Measurements from ENCODE around the gene CLCNKB. TPM values are rescaled to one million over a fixed set of nuclear protein-coding genes. Genes with fewer than 3 reads are reported as not detected.

The CLCNKB gene
- total and polyA plus RNA-seq, 2 donors (not counting 3 experiments of a cell fraction or from before 2014, with no cell fraction given) = 0.18 TPM; not detected in 1

GRCh38 chr1:16094453-16095158 lies 51.0 kb downstream of the CLCNKB start:
- H3K36me3 ChIP-seq (ENCODE audit: control insufficient read depth in 2 of 2, extremely low read depth in 1 of 2, insufficient read depth in 2 of 2, low read length in 2 of 2) = no peaks in the 10 kb centered on the region
- peaks cover 0 to 5% of the 10 kb centered on the region in 2 experiments for H3K27me3 ChIP-seq (ENCODE audit: control insufficient read depth in 2 of 2, insufficient read depth in 2 of 2, low read length in 2 of 2)
- intact Hi-C loops (cut with micrococcal nuclease) = no loop called here
- no peak overlapping the region for H3K27ac ChIP-seq (ENCODE audit: insufficient read depth, low read depth, low read length)
- H3K4me3 ChIP-seq (replicated peaks in 1 of 3; ENCODE audit: insufficient read depth in 1 of 3, low read depth in 1 of 3, low read length in 3 of 3) = no peak overlapping the region
- ChIA-PET CTCF (interaction anchor here (1.6 to 2.1 kb wide), 2 partner anchors 11 to 16 kb away, joined by 10 to 16 read pairs; no protein-coding TSS in a partner anchor), POLR2A (no interaction called here)
- no peak overlapping the region for H3K4me2 ChIP-seq (ENCODE audit: insufficient read depth, low read length)
- H3K9me1 ChIP-seq (replicated peaks; ENCODE audit: control insufficient read depth, extremely low read depth, insufficient read depth, low read length) = no peaks in the 10 kb centered on the region
- H3K79me2 ChIP-seq (ENCODE audit: control insufficient read depth, insufficient read depth, low read length) = no peaks in the 10 kb centered on the region
- FAIRE-seq = no peak
- DNase-seq (ENCODE audit: low read depth, low spot score) = no peak
- H4K20me1 ChIP-seq (replicated peaks; ENCODE audit: control insufficient read depth, extremely low read depth, insufficient read depth, low read length) = no peaks in the 10 kb centered on the region
- no peaks in the 10 kb centered on the region for H3K4me1 ChIP-seq (ENCODE audit: control insufficient read depth, extremely low read depth, insufficient read depth, low read length)
- no peak overlapping the region for H3K9ac ChIP-seq (replicated peaks; ENCODE audit: extremely low read depth, insufficient read depth, low read length)
- no peaks in the 10 kb centered on the region for H3K9me3 ChIP-seq (replicated peaks; ENCODE audit: control insufficient read depth, insufficient read depth, low read length)
- dilution Hi-C loops (cut with MboI; ENCODE audit: extremely low pct_ligation_motif_present, low sequenced_read_pairs) = no loop called here
- no TSS peak for BruUV-seq (replicated peaks)
- TF ChIP-seq POLR2AphosphoS5 (IDR thresholded peaks at IDR 0.05; ENCODE audit: insufficient read depth, low read depth, low read length) (no peak), JUN (IDR thresholded peaks at IDR 0.05; ENCODE audit: borderline replicate concordance, insufficient read depth, insufficient read length, low read depth) (no peak), MAX (IDR thresholded peaks at IDR 0.05; ENCODE audit: insufficient read depth, insufficient read length) (no peak), MYC (IDR thresholded peaks at IDR 0.05; ENCODE audit: low read depth, low read length) (no peak), POLR2A (IDR thresholded peaks at IDR 0.05; ENCODE audit: low read depth, low read length) (no peak), GATA2 (IDR thresholded peaks at IDR 0.05; ENCODE audit: insufficient read depth, insufficient read length, low read depth, low read length) (no peak), CTCF (IDR thresholded peaks at IDR 0.05; ENCODE audit: extremely low read depth in 1 of 2, insufficient read depth in 1 of 2, low read depth in 1 of 2, low read length in 2 of 2) (no peak), EZH2 (IDR thresholded peaks at IDR 0.05; ENCODE audit: borderline replicate concordance, low read depth, low read length, severe bottlenecking) (no peak), FOS (IDR thresholded peaks at IDR 0.05; ENCODE audit: borderline replicate concordance, insufficient read depth, low read length) (no peak)
- H2AFZ ChIP-seq (ENCODE audit: low read depth, low read length) = no peak overlapping the region
